ENCODE measurements around the gene SPATA33.
"Not testable (repeated sequence)": the region's sequence is repeated elsewhere in the genome, so short reads cannot be mapped to it uniquely, and the experiment has no call there.

- TF ChIP-seq CTCF (IDR thresholded peaks at IDR 0.05; ENCODE audit: low read length); EZH2 (optimal IDR thresholded peaks at IDR 0.05; ENCODE audit: low read depth, low read length): not testable (repeated sequence)
Measured at GRCh38 chr16:89689621-89690020, 32.0 kb downstream of the SPATA33 start.

Measured in MM.1S (cell line).